Mesenchymal stem cell (in vitro differentiated cells and primary cell): ENCODE measurements around the gene CRB2.

Experiments
- DNase-seq: peaks from one replicate; pipeline ENCODE4 v3.0.0-alpha.2; 2013
- H2AFZ ChIP-seq: one replicate; pipeline ENCODE4 v1.6.1; 2013; ENCODE audit warnings: low read depth, mild to moderate bottlenecking, control low read depth, inconsistent platforms, low read length, moderate library complexity
- H2AK5ac ChIP-seq: 2 replicates; pipeline ENCODE4 v1.6.1; 2013; ENCODE audit warnings: low read length, moderate library complexity, mild to moderate bottlenecking, inconsistent platforms; ENCODE audit not compliant: severe bottlenecking
- H2BK120ac ChIP-seq: one replicate; pipeline ENCODE4 v1.6.1; 2013; ENCODE audit warnings: low read depth, mild to moderate bottlenecking, inconsistent platforms, low read length, moderate library complexity
- H2BK12ac ChIP-seq, 2 experiments: one replicate each; pipeline ENCODE4 v1.6.1; 2013; ENCODE audit warnings: inconsistent platforms in 2 of 2, low read length in 2 of 2, mild to moderate bottlenecking in 2 of 2, moderate library complexity in 2 of 2, control low read depth in 1 of 2
- H2BK15ac ChIP-seq: one replicate; pipeline ENCODE4 v1.6.1; 2013; ENCODE audit warnings: mild to moderate bottlenecking, low read depth, inconsistent platforms; ENCODE audit not compliant: poor library complexity, severe bottlenecking
- H2BK5ac ChIP-seq: 2 replicates; pipeline ENCODE4 v1.6.1; 2013; ENCODE audit warnings: low read depth, mild to moderate bottlenecking, low read length, control low read depth, inconsistent platforms; ENCODE audit not compliant: poor library complexity, severe bottlenecking
- H3K14ac ChIP-seq, 2 experiments: one replicate each; pipeline ENCODE4 v1.6.1; 2013; ENCODE audit warnings: inconsistent platforms in 2 of 2, low read length in 2 of 2, control low read depth in 1 of 2, mild to moderate bottlenecking in 1 of 2, moderate library complexity in 1 of 2
- H3K18ac ChIP-seq, 2 experiments: one replicate each; pipeline ENCODE4 v1.6.1; 2013; ENCODE audit warnings: inconsistent platforms in 2 of 2, low read length in 2 of 2, control low read depth in 1 of 2, low read depth in 1 of 2, mild to moderate bottlenecking in 1 of 2
- H3K23ac ChIP-seq, 2 experiments: one replicate each; pipeline ENCODE4 v1.6.1; 2013; ENCODE audit warnings: inconsistent platforms in 2 of 2, low read length in 2 of 2, mild to moderate bottlenecking in 2 of 2, moderate library complexity in 2 of 2, control low read depth in 1 of 2
- H3K27ac ChIP-seq: 2 replicates; pipeline ENCODE4 v1.5.1; 2013; ENCODE audit warnings: mild to moderate bottlenecking, moderate library complexity, low read length, control low read depth, inconsistent platforms; ENCODE audit not compliant: poor library complexity, severe bottlenecking
- H3K27me3 ChIP-seq, 2 experiments: 2 replicates each; pipeline versions ENCODE4 v1.6.1 to v1.7.0; 2013; ENCODE audit warnings: low read length in 2 of 2, mild to moderate bottlenecking in 2 of 2, moderate library complexity in 2 of 2, control low read depth in 1 of 2, inconsistent platforms in 1 of 2; ENCODE audit not compliant: control insufficient read depth in 1 of 2, insufficient read depth in 1 of 2
- H3K36me3 ChIP-seq, 2 experiments: 2 replicates each; pipeline versions ENCODE4 v1.6.1 to v1.7.0; 2013; ENCODE audit warnings: low read length in 2 of 2, control low read depth in 1 of 2, inconsistent platforms in 1 of 2, low read depth in 1 of 2, mild to moderate bottlenecking in 1 of 2; ENCODE audit not compliant: insufficient read depth in 2 of 2, control insufficient read depth in 1 of 2
- H3K4ac ChIP-seq, 2 experiments: one replicate each; pipeline ENCODE4 v1.6.1; 2013; ENCODE audit warnings: inconsistent platforms in 2 of 2, low read length in 2 of 2, mild to moderate bottlenecking in 2 of 2, moderate library complexity in 2 of 2, control low read depth in 1 of 2, low read depth in 1 of 2
- H3K4me1 ChIP-seq: 2 replicates; pipeline ENCODE4 v1.6.1; 2013; ENCODE audit warnings: low read depth, low read length, control low read depth; ENCODE audit not compliant: control insufficient read depth, insufficient read depth
- H3K4me2 ChIP-seq: 2 replicates; pipeline ENCODE4 v1.6.1; 2013; ENCODE audit warnings: low read length, mild to moderate bottlenecking, inconsistent platforms; ENCODE audit not compliant: poor library complexity, severe bottlenecking
- H3K4me3 ChIP-seq, 2 experiments: 2 replicates each; pipeline versions ENCODE4 v1.5.1 to v1.7.0; 2013; ENCODE audit warnings: low read length in 2 of 2, mild to moderate bottlenecking in 2 of 2, control low read depth in 1 of 2, low read depth in 1 of 2; ENCODE audit not compliant: insufficient read depth in 1 of 2
- H3K79me1 ChIP-seq: replicated peaks from 2 replicates; pipeline ENCODE4 v1.6.1; 2013; ENCODE audit warnings: mild to moderate bottlenecking, control low read depth, low read length, inconsistent platforms; ENCODE audit not compliant: poor library complexity, severe bottlenecking
- H3K9ac ChIP-seq: 2 replicates; pipeline ENCODE4 v1.7.0; 2013; ENCODE audit warnings: mild to moderate bottlenecking, low read length, moderate library complexity
- H3K9me3 ChIP-seq: 2 replicates; pipeline ENCODE4 v1.7.0; 2013; ENCODE audit warnings: mild to moderate bottlenecking, low read length; ENCODE audit not compliant: control insufficient read depth
- H4K8ac ChIP-seq: one replicate; pipeline ENCODE4 v1.6.1; 2013; ENCODE audit warnings: inconsistent platforms, mild to moderate bottlenecking, low read length, moderate library complexity
- H4K91ac ChIP-seq: one replicate; pipeline ENCODE4 v1.6.1; 2013; ENCODE audit warnings: mild to moderate bottlenecking, low read length, inconsistent platforms
- WGBS: methylation state at CpG from one replicate; pipeline ENCODE4 v1.1.7; 2013; ENCODE audit warnings: mixed read lengths; 5-methylcytosine and 5-hydroxymethylcytosine counted together

The CRB2 gene

DNA sequence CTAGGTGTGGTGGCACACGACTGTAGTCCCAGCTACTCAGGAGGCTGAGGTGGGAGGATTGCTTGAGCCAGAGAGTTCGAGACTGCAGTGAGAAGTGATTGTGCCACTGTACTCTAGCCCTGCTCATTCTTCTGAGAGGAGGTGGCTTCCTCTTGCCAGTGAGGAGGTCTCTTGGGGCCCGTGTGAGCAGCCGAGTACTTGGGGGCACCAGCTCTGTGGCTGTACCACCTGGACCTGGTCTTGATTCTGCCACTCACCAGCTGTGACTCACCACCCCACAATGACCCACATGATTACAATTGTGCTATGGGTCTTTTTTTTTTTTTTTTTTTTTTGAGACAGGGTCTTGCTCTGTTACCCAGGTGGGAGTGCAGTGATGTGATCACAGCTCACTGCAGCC is 18.0 kb upstream of the CRB2 start:
- Histone ChIP-seq H3K9ac (no peak overlapping the region), H3K23ac (no peak overlapping the region), H2BK120ac (no peak overlapping the region), H2AFZ (no peak overlapping the region), H3K36me3 (no peaks in the 10 kb centered on the region), H2BK12ac (no peak overlapping the region), H3K14ac (no peak overlapping the region), H3K9me3 (no peaks in the 10 kb centered on the region), H4K8ac (no peak overlapping the region), H3K18ac (no peak overlapping the region), H3K4ac (no peak overlapping the region), H4K91ac (no peak overlapping the region), H3K4me2 (no peak overlapping the region), H2BK5ac (no peak overlapping the region), H3K4me3 (peak overlapping the region in 1 of 2 experiments; percentile 7), H3K27me3 (peaks cover 0 to 25% of the 10 kb centered on the region in 2 experiments), H2AK5ac (no peak overlapping the region), H3K79me1 (no peaks in the 10 kb centered on the region), H3K27ac (no peak overlapping the region), H3K4me1 (peaks cover 33% of the 10 kb centered on the region), H2BK15ac (no peak overlapping the region)
- 72% methylated on average over 4 of the region's 4 CpGs for WGBS
- no peak for DNase-seq

DNA sequence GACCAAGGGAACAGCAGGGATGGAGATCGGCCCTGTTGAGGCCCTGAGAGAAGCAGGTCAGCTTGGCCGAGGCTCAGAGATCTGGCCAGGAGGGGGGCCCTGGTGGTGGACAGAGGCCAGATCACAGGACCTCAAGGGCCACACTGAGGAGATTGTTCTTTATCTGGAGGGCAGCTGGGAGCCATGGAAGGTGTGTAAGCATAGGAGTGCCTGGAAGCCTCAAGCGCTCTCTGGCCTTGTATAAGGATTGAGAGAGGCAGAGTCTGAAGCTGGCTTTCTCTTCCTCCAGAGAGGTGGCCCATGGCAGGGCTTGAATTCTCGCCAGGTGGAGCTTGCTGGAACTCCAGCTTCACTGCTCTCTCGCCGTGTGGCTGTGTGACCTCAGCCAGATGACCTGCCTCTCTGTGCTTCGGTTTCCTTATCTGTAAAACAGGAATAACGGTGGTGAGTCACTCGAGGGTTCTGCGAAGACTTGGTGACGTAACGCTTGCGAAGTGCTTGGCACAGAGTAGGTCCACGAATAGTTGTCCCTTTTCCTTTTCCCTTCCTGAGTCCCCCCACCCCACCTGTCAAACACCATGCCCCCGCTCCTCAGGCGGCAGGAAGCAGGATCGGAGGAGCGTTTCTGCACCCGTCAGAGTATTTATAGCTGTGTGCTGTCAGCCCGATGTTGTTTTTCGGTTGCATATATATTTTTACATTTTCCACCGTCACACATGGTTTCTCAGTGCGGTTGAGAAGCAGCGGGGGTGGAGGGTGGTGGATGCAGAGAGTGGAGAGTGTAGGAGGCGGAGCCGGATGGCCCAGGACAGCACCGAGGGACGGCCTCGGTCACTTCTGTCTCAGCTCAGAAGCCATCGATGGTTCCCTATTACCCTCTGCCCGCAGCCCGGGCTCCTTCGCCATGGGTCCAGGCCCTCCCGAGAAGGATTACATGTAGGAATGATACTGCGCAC is 17.0 kb upstream of the CRB2 start:
- Histone ChIP-seq H3K27ac (peak overlapping the region; percentile 6), H3K4me1 (peaks cover 33% of the 10 kb centered on the region), H2BK15ac (no peak overlapping the region), H3K9me3 (no peaks in the 10 kb centered on the region), H4K91ac (no peak overlapping the region), H3K18ac (no peak overlapping the region), H2AK5ac (peak overlapping the region; percentile 27), H4K8ac (no peak overlapping the region), H2BK120ac (no peak overlapping the region), H3K23ac (no peak overlapping the region), H3K4ac (no peak overlapping the region), H3K4me2 (no peak overlapping the region), H3K4me3 (no peak overlapping the region), H3K27me3 (peaks cover 0 to 25% of the 10 kb centered on the region in 2 experiments), H3K36me3 (no peaks in the 10 kb centered on the region), H2BK5ac (no peak overlapping the region), H2AFZ (no peak overlapping the region), H3K9ac (no peak overlapping the region), H3K79me1 (no peaks in the 10 kb centered on the region), H3K14ac (no peak overlapping the region), H2BK12ac (no peak overlapping the region)
- WGBS, result 75% methylated on average over 34 of the region's 35 CpGs
- DNase-seq, result no peak

DNA sequence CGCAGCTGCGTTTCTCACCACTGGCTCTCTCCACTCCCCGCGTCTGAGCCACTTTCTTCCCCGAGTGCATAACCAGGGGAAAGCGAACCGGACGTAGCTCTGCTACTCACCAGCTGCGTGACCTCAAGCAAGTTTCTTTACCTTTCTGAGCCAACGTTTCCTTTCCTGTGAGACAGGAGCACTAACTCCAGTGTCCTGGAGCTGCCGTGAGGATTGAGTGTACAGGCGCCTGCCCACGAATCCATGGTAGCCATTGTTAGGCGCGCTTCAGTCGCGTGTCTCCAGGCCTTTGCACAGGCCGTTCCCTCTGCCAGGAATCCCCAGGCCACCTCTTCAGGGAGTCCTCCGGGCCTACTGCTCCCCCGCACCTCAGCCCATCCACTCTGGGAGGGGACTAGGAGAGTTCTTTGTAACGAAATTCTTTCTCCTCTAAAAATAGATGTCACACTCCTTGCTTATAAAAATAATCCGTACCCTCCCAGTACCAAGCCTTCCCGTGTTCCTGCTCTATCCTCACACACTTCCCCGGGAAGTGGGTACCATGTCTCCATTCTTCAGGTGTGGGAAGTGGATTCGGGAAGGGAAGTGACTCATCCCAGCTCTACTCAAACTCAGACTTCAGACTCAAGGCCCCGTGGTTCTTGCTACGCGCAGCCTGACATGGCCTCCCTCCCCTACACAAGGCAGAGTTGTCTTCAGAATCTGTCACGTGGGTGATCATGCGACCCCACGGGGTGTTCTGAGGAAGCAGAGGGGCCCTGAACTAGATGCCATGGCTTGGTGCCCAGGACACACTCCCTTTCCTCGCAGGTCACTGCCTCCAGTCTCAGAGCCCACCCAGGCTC is 16.1 kb upstream of the CRB2 start:
- no peak overlapping the region for H3K9ac ChIP-seq
- no peak overlapping the region for H3K23ac ChIP-seq
- H3K27me3 ChIP-seq, result peaks cover 0 to 25% of the 10 kb centered on the region in 2 experiments
- no peak overlapping the region for H2BK120ac ChIP-seq
- H3K4me2 ChIP-seq, result no peak overlapping the region
- no peak overlapping the region for H4K91ac ChIP-seq
- H3K14ac ChIP-seq, result no peak overlapping the region
- H3K4me1 ChIP-seq, result peaks cover 33% of the 10 kb centered on the region
- H4K8ac ChIP-seq, result no peak overlapping the region
- peak overlapping the region; percentile 6 for H3K27ac ChIP-seq
- no peak overlapping the region for H2BK12ac ChIP-seq
- H3K9me3 ChIP-seq, result no peaks in the 10 kb centered on the region
- 76% methylated on average over 32 of the region's 32 CpGs for WGBS
- no peak overlapping the region for H2BK15ac ChIP-seq
- H3K4me3 ChIP-seq, result no peak overlapping the region
- peak overlapping the region; percentile 56 for H2AK5ac ChIP-seq
- no peak overlapping the region for H2BK5ac ChIP-seq
- no peaks in the 10 kb centered on the region for H3K79me1 ChIP-seq
- H2AFZ ChIP-seq, result no peak overlapping the region
- DNase-seq, result no peak
- H3K4ac ChIP-seq, result no peak overlapping the region
- no peak overlapping the region for H3K18ac ChIP-seq
- no peaks in the 10 kb centered on the region for H3K36me3 ChIP-seq

DNA sequence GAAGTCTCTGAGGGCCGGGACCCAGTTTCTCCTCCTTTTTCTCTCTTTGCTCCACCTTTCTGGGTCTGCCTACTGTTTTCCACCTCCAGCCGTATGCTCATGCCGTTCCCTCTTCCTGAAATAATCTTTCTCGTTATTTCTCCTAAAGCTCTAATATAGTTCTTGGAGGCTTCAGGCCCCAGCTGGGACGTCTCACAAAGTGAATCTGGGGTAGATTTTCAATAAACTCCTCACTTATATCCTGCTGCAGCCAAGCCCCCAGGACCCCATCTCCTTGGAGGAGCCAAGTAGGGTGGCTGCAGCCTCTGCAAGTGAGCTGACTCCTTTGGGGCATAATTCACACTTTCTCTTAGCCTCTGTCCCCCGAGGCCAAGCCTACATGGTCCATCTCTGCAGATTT is 14.2 kb upstream of the CRB2 start:
- peaks cover 25% of the 10 kb centered on the region for H3K4me1 ChIP-seq
- H3K23ac ChIP-seq, result no peak overlapping the region
- no peak overlapping the region for H4K91ac ChIP-seq
- no peak overlapping the region for H3K4me2 ChIP-seq
- no peak overlapping the region for H3K14ac ChIP-seq
- no peak for DNase-seq
- no peaks in the 10 kb centered on the region for H3K9me3 ChIP-seq
- H3K79me1 ChIP-seq, result no peaks in the 10 kb centered on the region
- H3K9ac ChIP-seq, result no peak overlapping the region
- no peak overlapping the region for H2AFZ ChIP-seq
- no peak overlapping the region for H3K27ac ChIP-seq
- WGBS, result 81% methylated on average over 6 of the region's 6 CpGs
- H2AK5ac ChIP-seq, result no peak overlapping the region
- no peak overlapping the region for H4K8ac ChIP-seq
- H3K27me3 ChIP-seq, result peaks cover 0 to 25% of the 10 kb centered on the region in 2 experiments
- no peak overlapping the region for H2BK15ac ChIP-seq
- H2BK120ac ChIP-seq, result no peak overlapping the region
- no peak overlapping the region for H3K4ac ChIP-seq
- no peak overlapping the region for H3K18ac ChIP-seq
- H3K36me3 ChIP-seq, result no peaks in the 10 kb centered on the region
- H3K4me3 ChIP-seq, result no peak overlapping the region
- H2BK12ac ChIP-seq, result no peak overlapping the region
- no peak overlapping the region for H2BK5ac ChIP-seq
